Pons (tissue), 1 donor: Measurements from ENCODE around the gene HCRTR1.

ENCODE experiments used
- DNase-seq: peaks from one replicate; pipeline ENCODE4 v3.0.0-alpha.2; 2016; ENCODE audit warnings: low spot score

The HCRTR1 gene

DNA sequence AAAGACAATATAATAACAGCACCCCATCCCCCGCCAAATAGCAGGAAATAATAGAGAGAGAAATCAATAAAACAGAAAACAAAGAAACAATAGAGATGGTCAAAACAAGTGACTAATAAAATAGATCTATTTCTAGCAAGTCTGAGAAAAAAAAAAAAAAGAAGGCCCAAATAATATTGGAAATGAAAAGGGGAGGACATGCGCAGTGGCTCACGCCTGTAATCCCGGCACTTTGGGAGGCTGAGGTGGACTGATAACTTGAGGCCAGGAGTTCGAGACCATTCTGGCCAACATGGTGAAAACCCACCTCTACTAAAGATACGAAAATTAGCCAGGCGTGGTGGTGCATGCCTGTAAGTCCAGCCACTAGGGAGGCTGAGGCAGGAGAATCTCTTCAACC lies 18.5 kb upstream of the HCRTR1 start:
- DNase-seq, result no peak

GRCh38 chr1:31600641-31601040 lies 16.8 kb upstream of the HCRTR1 start:
- DNase-seq, result no peak

DNA sequence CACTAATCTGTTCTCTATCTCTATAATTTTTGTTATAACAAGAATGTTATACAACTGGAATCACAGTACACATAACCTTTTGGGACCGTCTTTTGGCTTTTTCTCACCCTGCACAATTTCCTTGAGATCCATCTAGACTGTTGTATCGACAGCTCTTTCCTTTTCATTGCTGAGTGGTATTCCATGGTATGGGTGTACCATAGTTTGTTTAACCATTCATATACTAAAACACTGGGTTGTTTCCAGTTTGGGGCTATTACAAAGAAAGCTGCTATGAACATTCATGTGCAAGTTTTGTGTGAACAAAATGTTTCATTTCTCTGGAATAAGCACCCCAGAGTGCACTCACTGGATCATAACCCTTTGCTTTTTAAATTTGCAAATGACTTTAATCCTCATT lies 15.4 kb upstream of the HCRTR1 start:
- no peak for DNase-seq

DNA sequence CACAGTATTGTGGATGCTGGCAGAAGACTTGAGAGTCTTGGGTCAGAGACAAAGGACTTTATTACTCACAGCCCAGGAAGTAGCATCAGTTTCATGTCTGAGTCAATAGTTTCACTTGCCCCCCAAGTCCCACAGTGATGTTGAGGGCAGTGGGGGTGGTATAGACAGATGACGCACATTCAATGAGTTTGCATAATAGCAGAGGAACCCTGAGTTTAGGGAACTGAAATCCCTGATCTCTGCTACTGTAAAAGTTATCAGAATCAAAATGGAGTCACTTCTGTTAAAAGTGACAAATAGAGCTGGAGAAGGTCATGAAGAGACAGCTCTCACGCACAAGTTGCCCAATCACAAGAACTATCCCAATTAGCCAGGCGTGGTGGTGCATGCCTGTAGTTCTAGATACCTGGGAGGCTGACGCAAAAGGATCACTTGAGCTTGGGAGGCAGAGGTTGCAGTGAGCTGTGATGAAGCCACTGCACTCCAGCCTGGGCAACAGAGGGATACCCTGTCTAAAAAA lies 11.5 kb upstream of the HCRTR1 start:
- DNase-seq, result no peak

DNA sequence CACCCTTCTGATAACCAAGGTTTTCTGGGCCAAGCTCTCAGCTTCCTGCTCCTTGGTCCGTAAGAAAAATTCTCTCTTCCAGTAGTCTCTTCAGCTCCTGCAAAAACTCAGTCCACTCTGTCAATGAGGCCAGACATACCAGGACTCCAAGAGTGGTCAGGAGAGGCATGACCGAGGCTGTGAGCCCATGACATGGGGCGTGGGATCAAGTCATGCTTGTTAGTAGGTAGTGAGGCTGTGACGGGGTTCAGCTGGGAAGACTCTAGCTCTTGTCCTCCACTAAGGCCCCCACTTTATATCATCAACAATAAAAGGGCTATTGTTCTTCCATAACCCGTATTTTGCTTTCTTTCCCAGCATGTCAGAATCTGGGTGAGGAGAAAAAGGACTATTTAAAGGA lies 10.1 kb upstream of the HCRTR1 start:
- DNase-seq, result peak; percentile 44

- no peak for DNase-seq
Observed at GRCh38 chr1:31609514-31610118, 7.9 kb upstream of the HCRTR1 start.

GRCh38 chr1:31614414-31615005 lies 3.0 kb upstream of the HCRTR1 start:
- DNase-seq, result no peak

DNA sequence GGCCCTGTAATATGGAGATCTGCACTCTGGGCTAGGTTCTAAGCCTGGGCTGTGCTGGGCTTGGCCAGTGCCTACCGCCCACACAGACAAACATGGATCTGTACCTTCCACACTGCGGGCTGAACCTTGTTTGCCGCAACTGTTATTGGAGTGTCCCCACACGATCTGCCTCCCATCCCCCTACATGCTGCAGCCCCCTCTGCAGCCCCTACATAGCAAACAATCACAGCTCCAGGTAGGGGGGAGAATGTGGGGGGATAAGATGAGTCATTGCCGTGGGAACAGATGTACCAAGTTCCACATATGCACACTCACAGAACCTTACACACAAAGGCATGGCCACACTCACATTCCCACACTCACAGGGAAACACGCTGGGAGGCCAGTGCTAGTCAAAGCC lies 2.1 kb upstream of the HCRTR1 start:
- DNase-seq, result no peak

DNA sequence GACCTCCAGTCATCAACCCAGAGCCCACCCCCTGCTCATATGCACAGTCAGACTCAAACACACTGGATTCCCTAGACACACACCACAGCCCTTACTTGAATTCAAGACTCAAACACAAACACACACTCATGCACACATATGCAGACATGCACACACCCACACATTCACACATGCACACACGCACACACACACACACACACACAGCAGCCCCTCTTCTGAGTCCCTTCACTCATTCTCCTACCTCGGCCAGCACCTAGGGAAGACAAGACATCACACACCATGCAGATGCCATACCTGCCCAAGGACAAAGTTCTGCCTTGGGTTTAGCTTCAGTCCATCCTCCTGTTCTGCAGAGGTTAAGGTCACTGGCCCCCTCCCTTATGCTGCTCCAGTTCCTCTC lies 1.6 kb upstream of the HCRTR1 start:
- no peak for DNase-seq

- DNase-seq, result no peak
Observed at GRCh38 chr1:31617916-31618746, 642 bp downstream of the HCRTR1 start.

DNA sequence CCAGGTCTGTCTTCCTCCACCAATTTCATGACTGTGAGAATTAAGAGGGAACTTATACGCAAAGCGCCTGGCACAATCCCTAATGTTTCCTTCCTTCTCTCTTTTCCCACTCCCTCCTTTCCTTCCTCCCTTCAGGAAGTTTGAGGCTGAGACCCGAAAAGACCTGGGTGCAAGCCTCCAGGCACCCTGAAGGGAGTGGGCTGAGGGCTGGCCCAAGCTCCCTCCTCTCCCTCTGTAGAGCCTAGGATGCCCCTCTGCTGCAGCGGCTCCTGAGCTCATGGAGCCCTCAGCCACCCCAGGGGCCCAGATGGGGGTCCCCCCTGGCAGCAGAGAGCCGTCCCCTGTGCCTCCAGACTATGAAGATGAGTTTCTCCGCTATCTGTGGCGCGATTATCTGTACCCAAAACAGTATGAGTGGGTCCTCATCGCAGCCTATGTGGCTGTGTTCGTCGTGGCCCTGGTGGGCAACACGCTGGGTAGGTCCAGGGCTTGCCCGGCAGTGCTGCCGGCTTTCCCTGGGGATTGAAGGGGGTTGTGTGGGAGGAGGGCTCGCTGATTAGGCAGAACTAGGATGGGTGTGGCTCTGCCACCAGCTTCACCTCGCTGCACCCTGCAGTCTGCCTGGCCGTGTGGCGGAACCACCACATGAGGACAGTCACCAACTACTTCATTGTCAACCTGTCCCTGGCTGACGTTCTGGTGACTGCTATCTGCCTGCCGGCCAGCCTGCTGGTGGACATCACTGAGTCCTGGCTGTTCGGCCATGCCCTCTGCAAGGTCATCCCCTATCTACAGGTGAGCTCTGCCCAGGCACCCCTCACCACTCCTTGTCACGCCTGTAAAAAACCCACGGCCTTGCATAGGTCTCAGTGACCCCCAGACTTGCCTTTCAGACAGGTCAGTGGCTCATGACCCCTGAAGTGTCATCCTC lies 1.7 kb downstream of the HCRTR1 start:
- DNase-seq, result no peak

DNA sequence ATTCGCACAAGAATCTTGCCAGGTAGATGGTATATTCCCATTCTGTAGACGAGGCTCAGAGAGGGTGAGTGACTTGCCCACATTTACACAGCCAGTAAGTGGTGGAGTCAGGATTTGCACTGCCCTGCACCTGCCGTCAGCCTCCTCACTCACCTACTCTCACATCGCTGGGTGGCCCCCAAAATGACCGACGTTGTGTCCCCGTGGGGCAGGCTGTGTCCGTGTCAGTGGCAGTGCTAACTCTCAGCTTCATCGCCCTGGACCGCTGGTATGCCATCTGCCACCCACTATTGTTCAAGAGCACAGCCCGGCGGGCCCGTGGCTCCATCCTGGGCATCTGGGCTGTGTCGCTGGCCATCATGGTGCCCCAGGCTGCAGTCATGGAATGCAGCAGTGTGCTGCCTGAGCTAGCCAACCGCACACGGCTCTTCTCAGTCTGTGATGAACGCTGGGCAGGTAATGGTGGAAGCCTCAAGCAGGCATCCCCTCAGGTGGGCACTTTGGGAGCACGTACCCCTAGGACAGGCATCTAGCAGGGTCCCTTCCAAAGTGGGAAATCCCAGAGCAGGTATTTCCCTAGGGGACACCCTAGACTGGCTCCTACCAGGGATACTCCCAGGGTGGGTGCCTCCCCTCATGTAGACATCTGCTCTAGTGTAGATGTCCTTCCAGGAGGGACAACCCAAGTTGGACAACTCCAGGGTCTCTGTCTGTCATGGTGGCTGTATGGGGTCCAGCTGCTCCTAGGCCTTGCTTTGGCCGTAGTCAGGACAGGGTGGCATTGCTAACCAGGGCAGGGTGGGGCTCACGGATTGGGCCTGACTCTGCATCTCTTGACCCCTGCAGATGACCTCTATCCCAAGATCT lies 3.4 kb downstream of the HCRTR1 start:
- no peak for DNase-seq

DNA sequence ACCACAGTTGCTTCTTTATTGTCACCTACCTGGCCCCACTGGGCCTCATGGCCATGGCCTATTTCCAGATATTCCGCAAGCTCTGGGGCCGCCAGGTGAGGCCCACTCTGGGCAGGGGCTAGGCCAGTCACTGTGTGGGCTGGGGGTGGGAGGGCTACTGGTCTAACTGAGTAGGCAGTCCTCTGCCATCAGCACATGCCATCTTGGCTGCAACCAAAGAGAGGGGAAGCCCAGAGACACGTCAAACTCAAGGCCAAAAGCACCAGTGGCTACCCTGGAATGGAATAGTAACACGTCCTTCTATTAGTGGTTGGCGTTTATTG lies 4.0 kb downstream of the HCRTR1 start:
- no peak for DNase-seq

GRCh38 chr1:31621847-31622730 lies 4.6 kb downstream of the HCRTR1 start:
- DNase-seq, result no peak

- DNase-seq, result no peak
Observed at GRCh38 chr1:31623365-31623764, 5.9 kb downstream of the HCRTR1 start.

DNA sequence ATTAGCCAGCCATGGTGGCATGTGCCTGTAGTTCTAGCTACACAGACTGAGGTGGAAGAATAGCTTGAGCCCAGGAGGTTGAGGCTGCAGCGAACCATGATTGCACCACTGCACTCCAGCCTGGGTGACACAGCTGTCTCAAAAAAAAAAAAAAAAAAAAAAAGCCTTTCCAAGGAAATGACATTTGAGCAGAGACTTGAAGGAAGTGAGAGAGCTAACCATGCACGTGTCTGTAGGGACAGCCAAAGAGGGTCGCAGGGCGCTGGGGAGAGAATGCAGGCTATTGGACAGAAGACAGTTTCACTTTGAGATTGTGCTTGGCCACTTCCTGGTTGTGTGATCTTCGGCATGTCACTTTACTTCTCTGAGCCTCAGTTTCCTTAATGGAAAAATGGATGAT lies 6.8 kb downstream of the HCRTR1 start:
- DNase-seq, result no peak

GRCh38 chr1:31624731-31625514 lies 7.4 kb downstream of the HCRTR1 start:
- no peak for DNase-seq

DNA sequence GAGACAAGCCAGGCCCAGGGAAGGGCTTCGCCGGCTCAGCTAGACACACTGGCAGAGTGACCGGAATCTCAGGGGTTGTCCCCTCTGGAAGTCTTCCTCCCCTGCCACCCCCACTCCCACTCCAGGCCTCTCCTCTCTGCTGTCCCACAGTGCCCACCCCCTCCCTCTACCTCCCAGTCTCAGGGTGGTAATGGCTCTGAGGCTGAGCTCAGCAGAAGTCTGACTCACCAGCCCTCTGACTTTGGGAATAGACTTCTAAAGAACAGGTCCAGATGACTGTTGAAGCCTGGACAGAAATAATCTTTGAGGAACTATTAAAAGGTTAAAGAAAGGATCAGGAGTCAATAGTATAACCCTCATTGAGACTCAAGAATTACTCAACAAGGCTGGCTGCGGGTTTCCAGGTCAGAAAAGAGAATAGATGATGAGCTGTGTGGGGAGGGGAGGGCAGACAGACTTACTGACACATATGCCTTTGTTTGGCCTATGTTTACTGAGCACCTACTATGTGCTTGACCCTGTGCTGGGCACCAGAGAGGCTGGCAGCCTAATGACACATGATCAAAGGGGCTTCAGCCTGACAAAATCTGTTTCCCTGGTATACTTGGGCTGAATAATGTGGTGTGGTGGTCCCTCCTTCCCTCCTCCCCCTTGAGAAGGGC lies 8.2 kb downstream of the HCRTR1 start:
- no peak for DNase-seq
